Liver (tissue), 3 donors: ENCODE measurements around the gene AKR1B15.

ENCODE experiments used
- FOXA2 ChIP-seq: IDR thresholded peaks from 2 replicates; pipeline ENCODE4 v1.6.1; 2016; ENCODE audit warnings: antibody characterized with exemption
- TAF1 ChIP-seq: conservative IDR thresholded peaks from 2 replicates; pipeline ENCODE4 v1.6.1; 2016; ENCODE audit warnings: antibody characterized with exemption, mild to moderate bottlenecking
- TF ChIP-seq, protein P1 (sequence below): IDR thresholded peaks from 2 replicates; pipeline ENCODE4 v1.6.1; 2016; ENCODE audit warnings: antibody characterized with exemption
- TF ChIP-seq, protein P2 (sequence below): IDR thresholded peaks from 2 replicates; pipeline ENCODE4 v1.6.1; 2016; ENCODE audit warnings: antibody characterized with exemption
- TF ChIP-seq, protein P3 (sequence below): fragments of 150-350 bp; IDR thresholded peaks from 2 replicates; pipeline ENCODE4 v1.5.1; 2017; ENCODE audit warnings: improper control_type of control experiment, low read depth, low read length; ENCODE audit not compliant: missing input control
- donor health status: healthy.
- donor health status: healthy.

DNA sequence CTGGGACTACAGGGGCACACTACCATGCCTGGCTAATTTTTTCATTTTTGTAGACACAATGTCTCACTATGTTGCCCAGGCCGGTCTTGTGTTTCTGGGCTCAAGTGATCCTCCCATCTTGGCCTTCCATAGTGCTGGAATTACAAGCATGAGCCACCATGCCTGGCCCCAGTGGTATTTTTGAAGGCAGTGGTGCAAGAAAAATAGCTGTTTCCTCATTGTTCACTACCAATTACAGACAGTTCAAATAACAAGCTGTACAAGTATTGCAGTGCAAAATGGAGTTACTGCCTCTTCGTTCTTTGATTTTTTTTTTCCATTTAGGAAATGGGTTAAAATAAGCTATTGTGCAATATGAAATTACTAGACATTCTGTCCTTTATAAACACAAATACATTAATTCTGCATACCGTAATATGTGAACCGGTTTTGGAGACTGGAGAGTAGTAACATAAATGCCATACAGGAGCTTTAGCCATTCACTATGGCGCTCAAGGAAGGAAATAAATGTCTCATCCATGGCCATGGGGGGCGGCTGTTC lies 62.8 kb downstream of the AKR1B15 start:
- TF ChIP-seq, protein P1, sequence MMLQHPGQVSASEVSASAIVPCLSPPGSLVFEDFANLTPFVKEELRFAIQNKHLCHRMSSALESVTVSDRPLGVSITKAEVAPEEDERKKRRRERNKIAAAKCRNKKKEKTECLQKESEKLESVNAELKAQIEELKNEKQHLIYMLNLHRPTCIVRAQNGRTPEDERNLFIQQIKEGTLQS: no peak
- TF ChIP-seq TAF1 (no peak), FOXA2 (no peak)
- TF ChIP-seq, protein P2, sequence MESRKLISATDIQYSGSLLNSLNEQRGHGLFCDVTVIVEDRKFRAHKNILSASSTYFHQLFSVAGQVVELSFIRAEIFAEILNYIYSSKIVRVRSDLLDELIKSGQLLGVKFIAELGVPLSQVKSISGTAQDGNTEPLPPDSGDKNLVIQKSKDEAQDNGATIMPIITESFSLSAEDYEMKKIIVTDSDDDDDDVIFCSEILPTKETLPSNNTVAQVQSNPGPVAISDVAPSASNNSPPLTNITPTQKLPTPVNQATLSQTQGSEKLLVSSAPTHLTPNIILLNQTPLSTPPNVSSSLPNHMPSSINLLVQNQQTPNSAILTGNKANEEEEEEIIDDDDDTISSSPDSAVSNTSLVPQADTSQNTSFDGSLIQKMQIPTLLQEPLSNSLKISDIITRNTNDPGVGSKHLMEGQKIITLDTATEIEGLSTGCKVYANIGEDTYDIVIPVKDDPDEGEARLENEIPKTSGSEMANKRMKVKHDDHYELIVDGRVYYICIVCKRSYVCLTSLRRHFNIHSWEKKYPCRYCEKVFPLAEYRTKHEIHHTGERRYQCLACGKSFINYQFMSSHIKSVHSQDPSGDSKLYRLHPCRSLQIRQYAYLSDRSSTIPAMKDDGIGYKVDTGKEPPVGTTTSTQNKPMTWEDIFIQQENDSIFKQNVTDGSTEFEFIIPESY: no peak
- TF ChIP-seq, protein P3, sequence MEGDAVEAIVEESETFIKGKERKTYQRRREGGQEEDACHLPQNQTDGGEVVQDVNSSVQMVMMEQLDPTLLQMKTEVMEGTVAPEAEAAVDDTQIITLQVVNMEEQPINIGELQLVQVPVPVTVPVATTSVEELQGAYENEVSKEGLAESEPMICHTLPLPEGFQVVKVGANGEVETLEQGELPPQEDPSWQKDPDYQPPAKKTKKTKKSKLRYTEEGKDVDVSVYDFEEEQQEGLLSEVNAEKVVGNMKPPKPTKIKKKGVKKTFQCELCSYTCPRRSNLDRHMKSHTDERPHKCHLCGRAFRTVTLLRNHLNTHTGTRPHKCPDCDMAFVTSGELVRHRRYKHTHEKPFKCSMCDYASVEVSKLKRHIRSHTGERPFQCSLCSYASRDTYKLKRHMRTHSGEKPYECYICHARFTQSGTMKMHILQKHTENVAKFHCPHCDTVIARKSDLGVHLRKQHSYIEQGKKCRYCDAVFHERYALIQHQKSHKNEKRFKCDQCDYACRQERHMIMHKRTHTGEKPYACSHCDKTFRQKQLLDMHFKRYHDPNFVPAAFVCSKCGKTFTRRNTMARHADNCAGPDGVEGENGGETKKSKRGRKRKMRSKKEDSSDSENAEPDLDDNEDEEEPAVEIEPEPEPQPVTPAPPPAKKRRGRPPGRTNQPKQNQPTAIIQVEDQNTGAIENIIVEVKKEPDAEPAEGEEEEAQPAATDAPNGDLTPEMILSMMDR: no peak
